ENCODE measurements around the gene MSX1. TPM values are rescaled to one million over a fixed set of nuclear protein-coding genes. Genes with fewer than 3 reads are reported as not detected.

MSX1 gene
- total and polyA plus RNA-seq, 2 donors (not counting 3 experiments of a cell fraction or from before 2014, with no cell fraction given) = 5.0 to 6.2 TPM

GRCh38 chr4:4836044-4836443, 23.4 kb upstream of the MSX1 start:
- intact Hi-C loops (cut with micrococcal nuclease) = no loop called here
- DNase-seq (ENCODE audit: low read depth, low spot score) = no peak
- H4K20me1 ChIP-seq (replicated peaks; ENCODE audit: control insufficient read depth, extremely low read depth, insufficient read depth, low read length) = no peaks in the 10 kb centered on the region
- peaks cover 0 to 3% of the 10 kb centered on the region in 2 experiments for H3K27me3 ChIP-seq (ENCODE audit: control insufficient read depth in 2 of 2, insufficient read depth in 2 of 2, low read length in 2 of 2)
- H3K27ac ChIP-seq (ENCODE audit: insufficient read depth, low read depth, low read length) = no peak overlapping the region
- H3K79me2 ChIP-seq (ENCODE audit: control insufficient read depth, insufficient read depth, low read length) = no peaks in the 10 kb centered on the region
- no peak for FAIRE-seq
- POLR2A ChIA-PET = no interaction called here
- no peaks in the 10 kb centered on the region for H3K4me1 ChIP-seq (ENCODE audit: control insufficient read depth, extremely low read depth, insufficient read depth, low read length)
- dilution Hi-C loops (cut with MboI; ENCODE audit: extremely low pct_ligation_motif_present, low sequenced_read_pairs) = no loop called here
- no TSS peak for BruUV-seq (replicated peaks)
- H3K4me2 ChIP-seq (ENCODE audit: insufficient read depth, low read length) = no peak overlapping the region
- H3K9me3 ChIP-seq (replicated peaks; ENCODE audit: control insufficient read depth, insufficient read depth, low read length) = no peaks in the 10 kb centered on the region
- CTCF ChIA-PET = interaction anchor here (1.4 kb wide), 1 partner anchor 43 kb away, joined by 3 read pairs; no protein-coding TSS in a partner anchor
- H3K9ac ChIP-seq (replicated peaks; ENCODE audit: extremely low read depth, insufficient read depth, low read length) = no peak overlapping the region
- H2AFZ ChIP-seq (ENCODE audit: low read depth, low read length) = no peak overlapping the region
- H3K9me1 ChIP-seq (replicated peaks; ENCODE audit: control insufficient read depth, extremely low read depth, insufficient read depth, low read length) = no peaks in the 10 kb centered on the region
- H3K4me3 ChIP-seq (replicated peaks in 1 of 3; ENCODE audit: insufficient read depth in 1 of 3, low read depth in 1 of 3, low read length in 3 of 3) = no peak overlapping the region
- TF ChIP-seq GATA2 (IDR thresholded peaks at IDR 0.05; ENCODE audit: insufficient read depth, insufficient read length, low read depth, low read length) (no peak), POLR2AphosphoS5 (IDR thresholded peaks at IDR 0.05; ENCODE audit: insufficient read depth, low read depth, low read length) (no peak), MYC (IDR thresholded peaks at IDR 0.05; ENCODE audit: low read depth, low read length) (no peak), JUN (IDR thresholded peaks at IDR 0.05; ENCODE audit: borderline replicate concordance, insufficient read depth, insufficient read length, low read depth) (no peak)
- TF ChIP-seq, protein P1, sequence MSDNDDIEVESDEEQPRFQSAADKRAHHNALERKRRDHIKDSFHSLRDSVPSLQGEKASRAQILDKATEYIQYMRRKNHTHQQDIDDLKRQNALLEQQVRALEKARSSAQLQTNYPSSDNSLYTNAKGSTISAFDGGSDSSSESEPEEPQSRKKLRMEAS (IDR thresholded peaks at IDR 0.05; ENCODE audit: insufficient read depth, insufficient read length) = no peak
- TF ChIP-seq, protein P2, sequence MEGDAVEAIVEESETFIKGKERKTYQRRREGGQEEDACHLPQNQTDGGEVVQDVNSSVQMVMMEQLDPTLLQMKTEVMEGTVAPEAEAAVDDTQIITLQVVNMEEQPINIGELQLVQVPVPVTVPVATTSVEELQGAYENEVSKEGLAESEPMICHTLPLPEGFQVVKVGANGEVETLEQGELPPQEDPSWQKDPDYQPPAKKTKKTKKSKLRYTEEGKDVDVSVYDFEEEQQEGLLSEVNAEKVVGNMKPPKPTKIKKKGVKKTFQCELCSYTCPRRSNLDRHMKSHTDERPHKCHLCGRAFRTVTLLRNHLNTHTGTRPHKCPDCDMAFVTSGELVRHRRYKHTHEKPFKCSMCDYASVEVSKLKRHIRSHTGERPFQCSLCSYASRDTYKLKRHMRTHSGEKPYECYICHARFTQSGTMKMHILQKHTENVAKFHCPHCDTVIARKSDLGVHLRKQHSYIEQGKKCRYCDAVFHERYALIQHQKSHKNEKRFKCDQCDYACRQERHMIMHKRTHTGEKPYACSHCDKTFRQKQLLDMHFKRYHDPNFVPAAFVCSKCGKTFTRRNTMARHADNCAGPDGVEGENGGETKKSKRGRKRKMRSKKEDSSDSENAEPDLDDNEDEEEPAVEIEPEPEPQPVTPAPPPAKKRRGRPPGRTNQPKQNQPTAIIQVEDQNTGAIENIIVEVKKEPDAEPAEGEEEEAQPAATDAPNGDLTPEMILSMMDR (IDR thresholded peaks at IDR 0.05; ENCODE audit: extremely low read depth in 1 of 2, insufficient read depth in 1 of 2, low read depth in 1 of 2, low read length in 2 of 2) = no peak
- H3K36me3 ChIP-seq (ENCODE audit: control insufficient read depth in 2 of 2, extremely low read depth in 1 of 2, insufficient read depth in 2 of 2, low read length in 2 of 2) = no peaks in the 10 kb centered on the region
